Fibroblast of lung (primary cell): ENCODE measurements around the gene SLC25A30. TPM values are rescaled to one million over a fixed set of nuclear protein-coding genes. Genes with fewer than 3 reads are reported as not detected.

Experiments
- polyA plus RNA-seq, 2 donors: library from polyadenylated mRNA; depleted of rRNA in 1 of 2; stranded (reverse) in 1 of 2; unstranded in 1 of 2; fragments of >200 nt; gene quantifications; 2 replicates each; pipeline ENCODE4 v1.2.1, GENCODE V29; 2011 to 2012; ENCODE audit warnings: missing spikeins in 1 of 2
- total RNA-seq: library from RNA; depleted of rRNA; stranded (reverse); fragments of >200 nt; gene quantifications from 2 replicates; pipeline ENCODE4 v1.2.1, GENCODE V29; 2014

Gene SLC25A30
- total and polyA plus RNA-seq, 2 donors (not counting 1 experiment from before 2014, with no cell fraction given): 14.5 to 27.6 TPM

Other genes with a start within 250 kb of the SLC25A30 start
- under 0.01 TPM in 1 of 2 replicates, not detected in the other for gene KCTD4, start 217.3 kb downstream of the SLC25A30 start, total RNA-seq
- 0.07 and 0.54 TPM in 2 replicates for gene KCTD4, start 217.3 kb downstream of the SLC25A30 start, polyA plus RNA-seq
- 2,237 and 3,546 TPM in 2 replicates for gene TPT1, start 77.2 kb downstream of the SLC25A30 start, total RNA-seq
- gene TPT1, start 77.2 kb downstream of the SLC25A30 start, polyA plus RNA-seq: 4,519 and 5,502 TPM in 2 replicates
- 32.4 and 37.5 TPM in 2 replicates for gene COG3, start 46.6 kb upstream of the SLC25A30 start, total RNA-seq
- gene COG3, start 46.6 kb upstream of the SLC25A30 start, polyA plus RNA-seq: 19.3 and 24.0 TPM in 2 replicates
- gene ERICH6B, start 197.4 kb upstream of the SLC25A30 start, total RNA-seq: not detected in 2 replicates
- gene ERICH6B, start 197.4 kb upstream of the SLC25A30 start, polyA plus RNA-seq: not detected in 2 replicates